ENCODE data around the gene PHLDB2. TPM values are rescaled to one million over a fixed set of nuclear protein-coding genes. Genes with fewer than 3 reads are reported as not detected.

The PHLDB2 gene
- total RNA-seq, 2 donors from 2014 or later: 25.9 to 26.4 TPM

GRCh38 chr3:111924283-111924682, 65.2 kb downstream of the PHLDB2 start:
- no peaks in the 10 kb centered on the region for H3K9me3 ChIP-seq
- intact Hi-C loops (cut with DNase I): no loop called here
- DNase-seq: peak; percentile 85 to 95 (median 91)

GRCh38 chr3:111926266-111926676, 67.2 kb downstream of the PHLDB2 start:
- Histone ChIP-seq H3K36me3 (replicated peaks in 1 of 2; ENCODE audit: insufficient read depth in 1 of 2, low read depth in 2 of 2) (no peaks in the 10 kb centered on the region), H3K9me3 (no peaks in the 10 kb centered on the region), H3K4me3 (no peak overlapping the region), H3K27me3 (no peaks in the 10 kb centered on the region), H3K4me1 (peaks cover 14% of the 10 kb centered on the region), H3K27ac (no peak overlapping the region)
- intact Hi-C loops (cut with DNase I): no loop called here
- ATAC-seq: no peak
- TF ChIP-seq POLR2A (IDR thresholded peaks at IDR 0.05) (no peak), CTCF (IDR thresholded peaks at IDR 0.05) (no peak)
- 20 to 24% methylated on average over 3 of the region's 3 CpGs for WGBS, 2 donors
- no peak for DNase-seq

More at GRCh38 chr3:111924283-111924682, 65.2 kb downstream of the PHLDB2 start:
- Histone ChIP-seq H3K4me1 (peaks cover 14% of the 10 kb centered on the region), H3K27me3 (no peaks in the 10 kb centered on the region), H3K27ac (peak overlapping the region; percentile 35 to 80 (median 64)), H3K36me3 (replicated peaks in 1 of 2; ENCODE audit: insufficient read depth in 1 of 2, low read depth in 2 of 2) (no peaks in the 10 kb centered on the region), H3K4me3 (no peak overlapping the region)
- TF ChIP-seq CTCF (IDR thresholded peaks at IDR 0.05): no peak
- no peak for TF ChIP-seq POLR2A (IDR thresholded peaks at IDR 0.05)
- WGBS, 2 donors: 10% methylated on average over 6 of the region's 6 CpGs
- peak; percentile 100 for ATAC-seq

GRCh38 chr3:111928613-111929012, 69.5 kb downstream of the PHLDB2 start:
- no peaks in the 10 kb centered on the region for H3K36me3 ChIP-seq (replicated peaks in 1 of 2; ENCODE audit: insufficient read depth in 1 of 2, low read depth in 2 of 2)
- 71 to 85% methylated on average over 2 of the region's 2 CpGs for WGBS, 2 donors
- peaks cover 19% of the 10 kb centered on the region for H3K4me1 ChIP-seq
- TF ChIP-seq POLR2A (IDR thresholded peaks at IDR 0.05) (no peak), CTCF (IDR thresholded peaks at IDR 0.05) (no peak)
- ATAC-seq (no peak), DNase-seq (no peak)
- H3K9me3 ChIP-seq: no peaks in the 10 kb centered on the region
- H3K4me3 ChIP-seq: no peak overlapping the region
- no peaks in the 10 kb centered on the region for H3K27me3 ChIP-seq
- no peak overlapping the region for H3K27ac ChIP-seq
- intact Hi-C loops (cut with DNase I): no loop called here

GRCh38 chr3:111929484-111929883, 70.4 kb downstream of the PHLDB2 start:
- intact Hi-C loops (cut with DNase I): no loop called here
- WGBS, 2 donors: 69 to 75% methylated on average over 2 of the region's 2 CpGs

More at GRCh38 chr3:111929484-111929883, 70.4 kb downstream of the PHLDB2 start:
- ATAC-seq (no peak), DNase-seq (no peak)
- Histone ChIP-seq H3K27me3 (no peaks in the 10 kb centered on the region), H3K27ac (no peak overlapping the region), H3K4me1 (peaks cover 11% of the 10 kb centered on the region), H3K4me3 (no peak overlapping the region), H3K9me3 (no peaks in the 10 kb centered on the region), H3K36me3 (replicated peaks in 1 of 2; ENCODE audit: insufficient read depth in 1 of 2, low read depth in 2 of 2) (no peaks in the 10 kb centered on the region)
- TF ChIP-seq CTCF (IDR thresholded peaks at IDR 0.05): no peak
- TF ChIP-seq POLR2A (IDR thresholded peaks at IDR 0.05): no peak

Data from body of pancreas (tissue), 4 donors.